Stromal cell of bone marrow (primary cell): ENCODE measurements around the gene POM121L12.

ENCODE experiments used
- DNase-seq: peaks from one replicate; pipeline ENCODE4 v3.0.0-alpha.2; 2012; ENCODE audit warnings: low read depth

Gene POM121L12

DNA sequence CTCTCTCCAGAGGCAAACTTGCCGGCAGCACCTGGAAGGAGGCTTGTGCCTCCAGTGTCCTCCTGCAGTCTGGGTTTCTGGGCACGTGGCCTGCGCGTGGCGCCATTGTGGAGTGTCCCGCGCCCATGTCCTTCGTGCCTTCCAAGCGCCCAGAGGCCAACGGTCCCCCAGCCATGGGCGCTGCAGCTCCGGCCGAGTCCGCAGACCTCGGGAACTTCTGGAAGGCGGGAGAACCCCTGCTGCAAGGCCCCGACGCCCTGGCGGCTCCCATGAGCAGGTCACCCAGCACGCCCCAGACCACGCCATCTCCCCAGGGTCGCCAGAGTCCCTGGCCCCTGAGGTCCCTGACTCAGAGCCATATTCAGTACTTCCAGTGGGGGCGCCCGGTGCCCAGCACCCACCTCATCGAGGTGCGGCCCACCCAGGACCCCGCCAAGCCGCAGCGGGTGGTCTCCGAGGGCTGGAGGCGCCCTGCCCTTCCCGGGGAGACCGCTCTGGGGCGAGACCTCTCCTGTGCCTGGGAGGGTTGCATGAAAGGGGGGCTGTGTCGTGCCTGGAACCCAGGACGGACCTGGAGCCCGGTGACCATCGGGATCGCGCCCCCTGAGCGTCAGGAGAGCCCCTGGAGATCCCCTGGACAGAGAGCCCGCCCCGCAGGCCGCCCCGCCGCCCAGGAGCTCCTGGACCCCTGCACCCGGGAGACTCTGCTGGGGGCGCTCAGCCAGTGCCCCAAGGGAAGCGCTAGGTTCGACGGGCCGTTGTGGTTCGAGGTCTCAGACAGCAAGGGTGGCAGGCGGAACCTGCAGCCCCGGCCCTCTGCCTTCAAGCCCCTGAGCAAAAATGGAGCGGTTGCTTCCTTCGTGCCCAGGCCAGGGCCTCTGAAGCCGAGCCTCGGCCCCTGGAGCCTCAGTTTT, at the start of gene POM121L12:
TSS of gene POM121L12 (plus strand) at position 135 of the 914 bp plus-strand sequence. CDS start at position 174, 39 bp downstream.
- no peak for DNase-seq

DNA sequence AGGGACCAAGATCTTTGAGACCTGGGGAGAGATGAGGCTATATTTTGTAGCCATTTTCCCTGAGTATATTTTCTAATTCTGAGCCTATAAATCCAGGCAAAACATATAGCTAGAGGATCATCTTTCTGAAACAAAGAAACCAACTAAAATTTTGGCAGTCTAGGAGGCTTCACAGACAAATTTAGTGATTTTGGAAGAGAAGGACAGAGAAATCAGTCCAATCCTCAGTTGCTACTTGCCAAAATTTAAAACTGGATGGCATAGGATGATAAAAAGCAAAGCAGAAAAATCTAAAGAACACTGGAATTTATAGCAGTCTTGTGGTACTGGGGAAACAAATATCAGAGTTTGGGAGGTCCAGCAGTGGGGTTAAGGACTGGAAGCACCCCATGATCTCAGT, 43.4 kb upstream of the POM121L12 start:
- DNase-seq, result no peak

DNA sequence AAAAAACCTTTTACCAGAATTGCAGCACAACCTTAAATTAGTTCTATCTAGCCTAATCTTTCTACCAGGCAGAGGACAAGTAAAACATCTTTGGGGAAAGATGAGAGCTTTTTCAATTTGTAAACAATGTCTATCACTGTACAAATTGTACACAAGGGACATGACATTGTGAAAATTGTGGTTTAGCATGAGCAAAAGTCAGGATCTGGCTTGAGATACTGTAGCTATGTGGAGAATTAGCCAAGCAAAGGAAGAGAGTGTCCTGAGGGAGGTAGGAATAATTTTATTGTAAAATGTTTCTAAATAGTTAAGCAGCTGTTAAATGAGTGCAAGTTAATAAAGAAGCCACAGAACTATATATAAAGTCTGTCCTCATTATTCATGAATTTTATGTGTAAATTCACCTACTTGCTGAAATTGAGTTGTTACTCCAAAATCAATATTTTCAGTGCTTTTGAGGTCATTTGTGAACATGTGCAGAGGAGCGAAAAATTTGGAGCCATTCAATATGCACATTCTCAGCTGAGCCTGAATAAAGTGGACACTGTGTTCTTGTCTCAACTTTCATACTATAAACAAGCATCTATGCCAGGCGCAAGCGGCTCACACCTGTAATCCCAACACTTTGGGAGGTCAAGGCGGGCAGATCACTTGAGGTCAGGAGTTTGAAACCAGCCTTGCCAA, 42.8 kb upstream of the POM121L12 start:
- no peak for DNase-seq

DNA sequence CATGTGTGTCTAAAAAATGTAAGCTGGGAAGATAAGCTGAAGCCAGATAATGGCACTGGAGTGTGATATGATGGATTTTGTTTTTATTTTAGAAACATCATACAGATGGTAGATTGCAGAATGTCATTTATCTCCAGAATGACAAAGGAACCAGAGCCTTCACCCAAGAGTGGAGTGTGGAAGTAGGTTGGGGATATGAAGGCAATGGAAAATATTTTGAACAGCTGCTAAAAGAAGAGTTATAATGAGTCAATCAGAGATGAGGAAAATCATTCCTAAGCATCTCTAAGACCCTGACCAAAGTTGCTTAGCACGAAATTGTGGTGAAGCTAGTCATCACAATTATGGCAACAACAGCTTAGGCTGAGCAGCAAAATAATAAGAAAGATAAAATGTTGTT, 39.8 kb upstream of the POM121L12 start:
- DNase-seq, result no peak

DNA sequence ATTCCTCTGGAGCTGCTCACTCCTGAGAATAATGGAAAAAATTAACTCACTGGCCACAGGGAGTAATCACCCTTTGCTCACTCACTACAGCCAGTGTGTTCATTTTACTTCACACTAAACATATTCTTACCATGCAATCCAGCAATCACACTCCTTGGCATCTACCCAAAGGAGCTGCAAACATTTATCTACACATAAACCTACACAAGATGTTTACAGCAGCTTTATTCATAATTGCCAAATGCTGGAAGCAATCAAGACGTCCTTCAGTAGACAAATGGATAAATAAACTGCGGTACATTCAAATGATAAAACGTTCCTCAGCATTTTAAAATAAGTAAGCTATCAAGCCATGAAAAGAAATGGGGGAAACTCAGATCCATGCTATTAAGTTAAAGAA, 34.2 kb upstream of the POM121L12 start:
- no peak for DNase-seq

DNA sequence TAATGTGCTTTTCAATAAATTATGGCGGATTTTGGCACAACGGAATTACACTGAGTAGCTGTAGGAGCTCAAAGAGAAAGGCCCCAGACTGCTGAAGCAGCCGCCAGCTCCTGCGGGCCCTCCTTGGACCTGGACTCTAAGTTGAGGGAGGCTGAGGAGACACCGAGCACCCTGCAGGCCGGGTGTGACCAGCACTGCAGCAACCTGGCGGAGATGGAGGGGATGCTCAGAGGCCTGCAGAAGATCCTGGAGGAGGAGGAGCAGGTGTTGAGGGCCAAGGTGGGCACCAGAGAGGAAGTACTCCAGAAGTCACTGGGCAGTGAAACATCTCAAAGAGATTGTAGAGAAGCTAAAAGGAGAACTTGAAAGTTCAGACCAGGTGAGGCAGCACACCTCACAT, 33.0 kb upstream of the POM121L12 start:
- no peak for DNase-seq

DNA sequence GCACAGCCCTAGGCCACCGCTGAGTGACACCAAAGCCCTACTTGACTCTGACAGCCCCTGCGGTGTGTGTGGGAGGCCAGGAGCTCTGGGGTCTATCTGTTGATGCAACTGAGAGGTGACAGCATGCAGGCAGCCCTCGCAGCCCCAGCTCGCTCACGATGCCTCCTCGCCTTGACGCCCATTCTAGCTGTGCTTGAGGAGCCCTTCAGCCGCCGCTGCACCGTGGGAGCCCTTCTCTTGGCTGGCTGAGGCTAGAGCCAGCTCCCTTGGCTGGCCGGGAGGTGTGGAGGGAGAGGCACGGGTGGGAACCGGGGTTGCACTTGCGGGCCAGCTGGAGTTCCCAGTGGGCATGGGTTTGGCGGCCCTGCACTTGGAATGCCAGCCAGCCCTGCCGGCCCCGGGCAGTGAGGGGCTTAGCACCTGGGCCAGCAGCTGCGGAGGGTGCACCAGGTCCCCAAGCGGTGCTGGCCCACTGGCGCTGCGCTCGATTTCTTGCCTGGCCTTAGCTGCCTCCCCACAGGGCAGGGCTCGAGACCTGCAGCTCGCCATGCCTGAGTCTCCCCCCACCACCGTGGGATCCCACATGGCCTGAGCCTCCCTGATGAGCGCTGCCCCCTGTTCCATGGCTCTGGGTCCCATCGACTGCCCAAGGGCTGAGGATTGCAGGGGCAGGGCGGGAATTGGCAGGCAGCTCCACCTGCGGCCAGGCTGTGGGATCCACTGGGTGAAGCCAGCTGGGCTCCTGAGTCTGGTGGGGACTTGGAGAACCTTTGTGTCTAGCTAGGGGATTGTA, 31.6 kb upstream of the POM121L12 start:
- no peak for DNase-seq

DNA sequence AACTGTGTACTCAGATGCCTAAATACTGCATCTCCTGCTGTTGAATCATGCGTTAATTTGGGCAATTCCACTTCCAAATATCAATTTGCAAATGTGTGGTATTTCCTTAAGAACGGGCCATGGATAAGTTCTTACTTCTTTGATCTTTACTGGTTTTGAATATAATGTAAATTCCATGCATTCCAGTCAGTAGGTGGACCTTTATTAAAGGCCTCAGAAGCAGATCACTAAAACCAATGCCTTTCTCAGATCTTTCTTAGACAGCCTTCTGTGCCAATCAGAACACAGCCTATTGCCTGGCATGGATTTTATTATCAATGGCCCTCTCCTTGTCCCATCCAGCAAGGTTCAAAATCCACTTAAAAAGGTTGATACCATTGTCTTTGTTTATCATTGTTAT, 21.5 kb upstream of the POM121L12 start:
- DNase-seq, result no peak

DNA sequence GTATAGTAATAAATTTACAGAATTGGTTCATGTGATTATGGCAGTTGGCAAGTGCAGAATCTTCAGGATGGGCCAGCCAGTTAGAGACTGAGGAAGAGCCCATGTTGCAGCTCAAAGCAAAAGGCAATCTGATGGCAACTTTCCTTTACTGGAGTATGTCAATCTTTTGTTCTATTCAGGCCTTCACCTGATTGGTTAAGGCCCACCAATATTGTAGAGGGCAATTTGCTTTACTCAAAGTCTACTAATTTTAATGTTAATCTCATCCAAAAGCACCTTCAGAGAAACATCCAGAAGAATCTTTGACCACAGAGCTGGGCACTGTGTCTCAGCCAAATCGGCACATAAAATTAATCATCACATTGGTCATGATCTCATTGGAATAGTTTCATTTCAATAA, 20.0 kb upstream of the POM121L12 start:
- DNase-seq, result no peak

DNA sequence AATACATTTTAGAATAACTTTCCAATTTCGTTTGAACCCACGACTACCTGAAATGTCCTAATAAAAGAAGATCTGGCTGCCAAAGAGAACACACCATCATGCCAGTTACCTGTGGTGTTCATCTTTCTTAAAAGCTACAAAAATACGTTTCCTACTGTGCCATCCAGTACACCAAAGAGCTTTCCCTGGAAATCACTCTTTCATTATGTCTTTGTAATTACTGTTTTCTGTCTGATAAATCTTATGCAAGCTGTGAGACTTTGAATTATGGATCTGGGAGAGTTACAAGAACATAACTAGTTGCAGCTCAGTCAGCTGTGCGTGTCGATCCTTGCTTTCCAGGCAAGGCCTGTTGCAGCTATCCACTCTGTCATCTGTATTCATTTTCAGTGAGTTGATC, 12.5 kb upstream of the POM121L12 start:
- no peak for DNase-seq

DNA sequence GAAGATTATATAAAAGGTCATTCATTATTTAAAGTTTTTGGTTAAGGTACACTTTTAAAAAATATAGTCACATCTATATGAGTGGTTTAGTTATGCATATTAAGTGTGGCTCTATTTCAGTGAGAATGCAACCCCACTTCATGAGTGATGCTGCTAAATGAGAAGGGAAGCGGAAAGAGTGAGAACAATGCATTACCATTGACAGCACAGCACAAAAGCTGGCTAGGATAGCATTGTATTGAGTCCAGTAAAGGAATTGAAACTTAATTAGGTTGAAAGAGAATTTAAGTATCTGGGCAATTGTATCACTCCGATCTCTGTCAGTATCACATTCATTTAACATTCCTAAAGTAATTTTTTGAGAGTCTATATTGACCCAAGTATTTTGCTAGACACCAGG, 13.2 kb downstream of the POM121L12 start:
- DNase-seq, result no peak

DNA sequence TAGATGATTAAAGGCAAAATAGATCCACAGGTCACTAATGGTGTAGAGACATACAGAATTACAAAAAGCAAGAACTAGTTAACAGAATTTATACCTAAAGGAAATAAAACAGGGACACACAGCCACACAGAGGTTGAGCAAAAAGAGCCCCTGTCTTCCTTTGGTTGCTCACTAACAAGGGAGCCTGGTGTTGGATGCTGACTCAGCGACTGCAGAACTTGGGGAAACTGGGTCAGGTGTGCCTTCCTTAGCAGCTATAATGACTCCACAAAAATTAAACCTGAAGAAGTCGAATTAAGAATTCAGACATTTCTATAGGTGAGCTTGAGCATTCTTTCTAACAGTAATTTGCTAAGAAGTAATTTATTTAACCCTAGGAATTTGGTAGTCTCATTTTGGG, 15.0 kb downstream of the POM121L12 start:
- DNase-seq, result no peak

DNA sequence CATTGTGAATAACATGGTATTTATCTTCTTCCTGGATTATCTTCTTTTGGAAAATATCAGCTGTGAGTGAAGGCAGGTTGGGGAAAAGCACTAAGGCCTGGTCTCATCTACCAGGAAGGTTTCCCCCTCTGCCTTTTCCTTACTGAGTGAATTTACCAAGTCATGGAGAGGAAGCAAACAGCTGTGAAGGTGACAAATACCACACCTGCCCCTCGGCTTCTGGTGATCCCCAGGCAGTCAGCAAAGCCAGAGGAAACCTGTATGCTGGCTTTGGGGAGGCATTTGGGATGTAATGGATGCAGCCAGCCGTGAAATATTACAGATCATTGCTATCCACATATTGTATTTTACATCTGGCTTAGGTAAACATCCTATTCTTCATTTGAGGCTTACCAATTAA, 24.2 kb downstream of the POM121L12 start:
- no peak for DNase-seq

DNA sequence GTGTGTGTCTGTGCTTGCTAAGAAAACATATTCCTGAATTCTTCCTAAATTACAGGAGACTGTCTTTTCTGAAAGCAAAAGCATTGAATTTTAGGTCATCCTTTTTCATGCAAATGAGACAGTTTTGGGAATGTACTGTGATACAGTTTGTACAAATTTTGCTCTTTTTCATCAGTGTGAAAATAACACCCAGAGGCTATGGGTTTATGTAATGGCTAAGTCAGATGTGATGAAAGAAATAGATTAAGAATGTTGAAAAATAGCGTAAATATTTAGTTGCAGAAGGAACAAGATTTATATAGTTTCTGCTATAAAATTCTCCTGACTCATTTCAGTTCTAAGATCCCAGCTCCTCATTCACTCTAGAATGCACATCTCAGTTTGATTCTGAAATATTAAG, 24.6 kb downstream of the POM121L12 start:
- DNase-seq, result no peak

DNA sequence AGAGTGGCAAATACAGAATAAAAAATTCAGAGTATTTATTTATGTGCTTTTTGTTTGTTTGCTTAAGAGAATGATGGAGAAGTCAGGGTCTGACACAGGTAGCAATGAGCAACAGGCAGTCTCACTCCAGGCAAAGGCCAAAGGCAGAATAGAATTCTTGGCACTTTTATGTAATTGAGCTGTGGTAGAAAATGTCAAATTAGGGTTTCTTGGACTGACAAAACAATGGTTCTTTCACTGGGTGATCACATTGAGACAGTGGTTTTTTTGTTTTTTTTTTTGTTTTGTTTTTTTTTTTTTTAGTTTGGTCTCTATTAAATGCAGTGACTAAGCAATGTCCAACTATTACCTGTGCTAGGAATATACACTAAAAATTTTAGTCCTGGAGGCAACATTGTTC, 27.4 kb downstream of the POM121L12 start:
- DNase-seq, result no peak

DNA sequence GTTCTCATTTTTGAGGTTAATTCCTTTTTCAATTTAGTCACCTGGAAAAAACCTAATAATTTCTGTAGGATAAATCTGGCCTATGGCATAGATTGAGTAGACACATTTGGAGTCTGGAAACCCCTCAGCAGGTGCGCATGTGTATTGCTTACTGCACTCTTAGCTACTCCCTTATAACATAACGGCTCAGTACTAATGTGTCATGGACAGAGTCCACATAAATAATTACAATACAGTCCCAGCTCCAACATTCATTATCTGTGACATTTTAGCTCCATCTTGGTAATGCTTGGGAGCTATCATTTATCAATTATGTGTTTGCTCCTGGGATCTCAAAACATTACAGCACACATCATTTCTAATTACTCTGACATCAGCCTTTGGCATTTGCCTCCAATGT, 33.2 kb downstream of the POM121L12 start:
- DNase-seq, result no peak

DNA sequence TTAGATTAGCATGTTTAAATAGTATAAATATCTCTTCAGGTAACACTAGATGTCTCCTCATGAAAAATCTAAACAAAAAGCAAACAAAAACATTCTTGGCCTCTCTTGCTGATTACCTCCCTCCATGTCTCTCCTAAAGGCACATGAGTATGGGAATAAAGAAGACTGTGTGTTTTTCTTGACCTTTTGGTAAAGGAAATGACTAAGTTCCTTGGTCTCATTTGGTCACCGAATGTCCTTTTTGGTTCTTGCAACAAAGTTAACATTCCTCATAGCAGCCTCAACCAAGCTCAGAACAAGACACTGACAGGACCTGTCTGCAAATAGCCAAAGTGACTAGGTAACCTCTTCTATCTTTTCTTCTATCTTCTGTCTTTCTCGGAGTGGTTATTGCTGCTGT, 35.5 kb downstream of the POM121L12 start:
- no peak for DNase-seq
